Heart left ventricle (tissue), 16 donors: ENCODE results near the gene GAS7. TPM values are rescaled to one million over a fixed set of nuclear protein-coding genes. Genes with fewer than 3 reads are reported as not detected.
A peak's percentile ranks its signal among the peaks of the same experiment; 100 is the strongest.

ENCODE experiments used
- ATAC-seq, 4 donors: fragments of 200-7000 bp; cut with Tn5 transposase; one replicate each; pipeline ENCODE4 v1.9.1; 2020 to 2022; ENCODE audit warnings: moderate library complexity in 4 of 4, mild to moderate bottlenecking in 3 of 4, moderate number of reproducible peaks in 1 of 4
- DNase-seq, 5 donors: peaks; one replicate each; pipeline ENCODE4 v3.0.0-alpha.2; 2020
- H3K27ac ChIP-seq, 12 donors: fragments of 200-600 bp; sonication (generic) in 4 of 12; one replicate each; pipeline versions ENCODE4 v1.5.0 to v1.8.0; 2016 to 2022; ENCODE audit warnings: mild to moderate bottlenecking in 2 of 12
- H3K27me3 ChIP-seq, 9 donors: fragments of 200-600 bp; sonication (generic) in 2 of 9; one replicate each; pipeline versions ENCODE4 v1.5.1 to v1.8.0; 2016 to 2022; ENCODE audit warnings: mild to moderate bottlenecking in 3 of 9
- H3K36me3 ChIP-seq, 9 donors: fragments of 200-600 bp; sonication (generic) in 2 of 9; one replicate each; pipeline versions ENCODE4 v1.5.0 to v1.8.0; 2018 to 2022; ENCODE audit warnings: mild to moderate bottlenecking in 2 of 9
- H3K4me1 ChIP-seq, 12 donors: fragments of 200-600 bp; sonication (generic) in 4 of 12; one replicate each; pipeline versions ENCODE4 v1.5.0 to v1.8.0; 2016 to 2022; ENCODE audit warnings: mild to moderate bottlenecking in 3 of 12
- H3K4me3 ChIP-seq, 12 donors: fragments of 200-600 bp; sonication (generic) in 4 of 12; one replicate each; pipeline versions ENCODE4 v1.5.0 to v1.8.0; 2017 to 2022; ENCODE audit warnings: mild to moderate bottlenecking in 9 of 12, moderate library complexity in 4 of 12
- H3K9me3 ChIP-seq, 12 donors: fragments of 200-600 bp; sonication (generic) in 4 of 12; one replicate each; pipeline versions ENCODE4 v1.5.0 to v1.8.0; 2016 to 2022; ENCODE audit warnings: mild to moderate bottlenecking in 1 of 12
- CTCF ChIP-seq, 12 donors: fragments of 200-600 bp; sonication (generic) in 4 of 12; IDR thresholded peaks; one replicate each; pipeline versions ENCODE4 v1.5.0 to v1.8.0; 2018 to 2022; ENCODE audit warnings: antibody characterized with exemption in 12 of 12, mild to moderate bottlenecking in 5 of 12
- POLR2A ChIP-seq, 2 donors: fragments of 450-650 bp; IDR thresholded peaks; one replicate each; pipeline ENCODE4 v1.6.1; 2017; ENCODE audit warnings: antibody characterized with exemption in 2 of 2, mild to moderate bottlenecking in 2 of 2, moderate library complexity in 2 of 2
- WGBS, 4 donors: extraction: QIAGEN DNeasy Blood & Tissue Kit in 2 of 4; methylation state at CpG; one replicate each; pipeline versions ENCODE4 v1.1.5 to v1.1.7; 2013 to 2018; 5-methylcytosine and 5-hydroxymethylcytosine counted together
- intact Hi-C, 10 donors: fragments of 100-400 bp; cut with DNase I; formaldehyde crosslinking; loops; one replicate each; pipeline versions ENCODE4 v1.11.1 to v1.14.2; 2022
- polyA plus RNA-seq, 2 donors: library from polyadenylated mRNA; stranded (reverse); fragments of 200-250 nt; gene quantifications; one replicate each; pipeline ENCODE4 v1.2.3, GENCODE V29; 2013
- total RNA-seq, 9 donors: library from RNA; depleted of rRNA in 2 of 9; stranded (reverse); fragments of >200 nt in 2 of 9; fragmentation: NEBNext Ultra II Directional in 3 of 9; extraction: Animal tissue kit (Norgen Biotek cat#: 25700) in 3 of 9; gene quantifications; one replicate each; pipeline versions ENCODE4 v1.1.0 to v1.2.4, GENCODE V29; 2016 to 2023
- donor health status: ischemic (EF 13 %, LVEDD 7.1; RV severe dilation, severe dysfunction).
- donor health status: healthy with polysubstance abuse.
- donor health status: DM: no; HTN: yes; CAD: no.
- donor health status: DM: no; HTN: no; CAD: no.
- donor health status: ischemic (EF 25% LVEDD 6.9; RV normal size, moderate dysfunction).
- donor health status: ischemic (EF 25% LVEDD 5.7; RV mildly dilated, moderate dysfunction).
- donor health status: healthy.
- donor health status: DM: yes; HTN: yes; CAD: no.
- donor health status: ischemic (EF 35%, LVEDD 5.7; RV mildly dilated, moderate dysfunction).
- donor health status: nonischemic (EF 11% LVEDD 7.7; RV severe dilation, severe dysfunction).
- donor health status: DM: yes; HTN: yes; CAD: no.
- donor health status: PGD.
- donor health status: ischemic (EF 29% LVEDD 5.4; RV normal size, mild dysfunction).
- donor health status: nonischemic (EF 23%, LVEDD 6.1; RV moderate dilation, normal function).

GAS7 gene
- total and polyA plus RNA-seq, 11 donors: 19.4 to 86.5 (median 65.1) TPM

- TF ChIP-seq CTCF (IDR thresholded peaks at IDR 0.05) (no peak), POLR2A (IDR thresholded peaks at IDR 0.05) (no peak)
- DNase-seq (no peak), ATAC-seq (peak in 2 of 4 donors; percentile 67 to 72)
- intact Hi-C loops: no loop called here
- 32 to 49% (median 44%) methylated on average over 6 of the region's 6 CpGs for WGBS, 4 donors
- Histone ChIP-seq H3K4me3 (no peak overlapping the region), H3K9me3 (peaks cover 0 to 14% (median 6%) of the 10 kb centered on the region in 12 donors), H3K27me3 (no peaks in the 10 kb centered on the region), H3K4me1 (peaks cover 0 to 19% (median 0%) of the 10 kb centered on the region in 12 donors), H3K36me3 (no peaks in the 10 kb centered on the region), H3K27ac (no peak overlapping the region)
These were observed 11.8 kb upstream of the GAS7 start for GRCh38 chr17:10210151-10210574.

GRCh38 chr17:10208604-10209193 is 10.3 kb upstream of the GAS7 start:
- peak overlapping the region in 1 of 12 donors; percentile 40 for H3K27ac ChIP-seq
- 62 to 68% (median 65%) methylated on average over 7 of the region's 7 CpGs for WGBS, 4 donors

GRCh38 chr17:10207153-10207552 is 8.7 kb upstream of the GAS7 start:
- whole genome bisulfite sequencing, 4 donors: 84 to 88% (median 85%) methylated on average over 4 of the region's 4 CpGs
- intact Hi-C loops: no loop called here
- Histone ChIP-seq H3K4me3 (no peak overlapping the region), H3K4me1 (peaks cover 0 to 19% (median 0%) of the 10 kb centered on the region in 12 donors), H3K27ac (no peak overlapping the region), H3K36me3 (no peaks in the 10 kb centered on the region), H3K9me3 (peaks cover 0 to 28% (median 9%) of the 10 kb centered on the region in 12 donors), H3K27me3 (no peaks in the 10 kb centered on the region)
- ATAC-seq (no peak), DNase-seq (no peak)
- TF ChIP-seq CTCF (IDR thresholded peaks at IDR 0.05) (no peak), POLR2A (IDR thresholded peaks at IDR 0.05) (no peak)

More at GRCh38 chr17:10208604-10209193, 10.3 kb upstream of the GAS7 start:
- intact Hi-C loops: no loop called here
- Histone ChIP-seq H3K36me3 (no peaks in the 10 kb centered on the region), H3K27me3 (no peaks in the 10 kb centered on the region), H3K9me3 (peaks cover 0 to 24% (median 9%) of the 10 kb centered on the region in 12 donors), H3K4me1 (peaks cover 0 to 19% (median 0%) of the 10 kb centered on the region in 12 donors), H3K4me3 (peak overlapping the region in 1 of 12 donors; percentile 5)
- DNase-seq (no peak), ATAC-seq (no peak)
- TF ChIP-seq CTCF (IDR thresholded peaks at IDR 0.05): no peak
- no peak for TF ChIP-seq POLR2A (IDR thresholded peaks at IDR 0.05)

- Histone ChIP-seq H3K36me3 (no peaks in the 10 kb centered on the region), H3K27ac (no peak overlapping the region), H3K4me3 (no peak overlapping the region), H3K9me3 (peaks cover 0 to 28% (median 9%) of the 10 kb centered on the region in 12 donors), H3K27me3 (peaks cover 0 to 3% (median 0%) of the 10 kb centered on the region in 9 donors), H3K4me1 (peaks cover 0 to 10% (median 0%) of the 10 kb centered on the region in 12 donors)
- ATAC-seq (no peak), DNase-seq (no peak)
- intact Hi-C loops: no loop called here
- no peak for TF ChIP-seq POLR2A (IDR thresholded peaks at IDR 0.05)
- TF ChIP-seq CTCF (IDR thresholded peaks at IDR 0.05): no peak
- 88 to 93% (median 93%) methylated on average over 2 of the region's 2 CpGs for WGBS, 4 donors
These were observed 7.3 kb upstream of the GAS7 start for GRCh38 chr17:10205549-10206185.
